HepG2 (cell line): ENCODE data around the gene ZSCAN2. TPM values are rescaled to one million over a fixed set of nuclear protein-coding genes. Genes with fewer than 3 reads are reported as not detected.

Experiments
- ATAC-seq: fragments of 200-7000 bp; cut with Tn5 transposase; 3 replicates; pipeline ENCODE4 v1.9.1; 2020; ENCODE audit warnings: mild to moderate bottlenecking, moderate library complexity
- BruUV-seq: library from RNA; stranded (reverse); fragments of 400-500 nt; replicated peaks from 2 replicates; lab custom pipeline; 2021; lab: Mats Ljungman, UMichigan
- CTCF ChIA-PET: fragments of 300-600 bp; formaldehyde crosslinking; extraction: SDS; loops from one replicate; lab custom pipeline; 2021; ENCODE audit warnings: low total read pairs, inconsistent platforms, low intra/inter-chr PET ratio; lab: Yijun Ruan, JAX
- POLR2A ChIA-PET: fragments of 350-600 bp; sonication (Branson Sonifier 250); formaldehyde crosslinking; loops from one replicate; lab custom pipeline; 2020; ENCODE audit warnings: antibody characterized with exemption, inconsistent platforms; lab: Yijun Ruan, JAX
- DNase-seq: peaks from one replicate; pipeline ENCODE4 v3.0.0-alpha.2; 2015; ENCODE audit warnings: low spot score
- FAIRE-seq: peaks from 3 replicates; lab custom pipeline; 2011; peaks lifted over from hg19 to GRCh38; lab: Jason Lieb, UNC
- H2AFZ ChIP-seq: one replicate; pipeline ENCODE4 v1.6.1; 2011; ENCODE audit warnings: low read length, inconsistent platforms
- H3K27ac ChIP-seq: fragments of 300-600 bp; 3 replicates; pipeline ENCODE4 v1.8.0; 2011; ENCODE audit warnings: mixed run types, mild to moderate bottlenecking, mixed read lengths, low read length, inconsistent platforms; ENCODE audit not compliant: insufficient read depth; ENCODE audit errors: extremely low read length
- H3K27me3 ChIP-seq, 2 experiments: fragments of 200-600 bp in 1 of 2; 2 replicates in 1 of 2; 3 replicates in 1 of 2; pipeline versions ENCODE4 v1.6.0 to v1.8.0; 2011; ENCODE audit warnings: low read length in 2 of 2, mild to moderate bottlenecking in 2 of 2, moderate library complexity in 2 of 2, inconsistent platforms in 1 of 2; ENCODE audit not compliant: insufficient read depth in 2 of 2, control insufficient read depth in 1 of 2
- H3K36me3 ChIP-seq, 2 experiments: fragments of 200-600 bp in 1 of 2; replicated peaks in 1 of 2; 2 replicates in 1 of 2; 3 replicates in 1 of 2; pipeline versions ENCODE4 v1.5.1 to v1.8.0; 2011; ENCODE audit warnings: low read length in 2 of 2, inconsistent platforms in 1 of 2; ENCODE audit not compliant: insufficient read depth in 2 of 2, control insufficient read depth in 1 of 2
- H3K4me1 ChIP-seq: 2 replicates; pipeline ENCODE4 v1.5.1; 2012; ENCODE audit warnings: low read length, inconsistent platforms; ENCODE audit not compliant: insufficient read depth
- H3K4me2 ChIP-seq: 2 replicates; pipeline ENCODE4 v1.6.0; 2011; ENCODE audit warnings: low read depth, low read length, inconsistent platforms
- H3K4me3 ChIP-seq, 3 experiments: fragments of 200-600 bp in 1 of 3; sonication (generic), shearing (Covaris generic) in 1 of 3; replicated peaks in 1 of 3; 2 replicates each; pipeline ENCODE4 v1.5.1; 2011 to 2016; ENCODE audit warnings: low read length in 3 of 3, inconsistent platforms in 2 of 3, low read depth in 2 of 3, mild to moderate bottlenecking in 2 of 3, control low read depth in 1 of 3, mixed read lengths in 1 of 3; ENCODE audit not compliant: insufficient read depth in 1 of 3
- H3K79me2 ChIP-seq: one replicate; pipeline ENCODE4 v1.6.1; 2011; ENCODE audit warnings: low read length, inconsistent platforms; ENCODE audit not compliant: insufficient read depth
- H3K9ac ChIP-seq: 2 replicates; pipeline ENCODE4 v1.6.0; 2011; ENCODE audit warnings: mild to moderate bottlenecking, low read depth, low read length, inconsistent platforms; ENCODE audit not compliant: insufficient read depth
- H3K9me3 ChIP-seq: 2 replicates; pipeline ENCODE4 v1.5.1; 2012; ENCODE audit warnings: mild to moderate bottlenecking, low read length
- H4K20me1 ChIP-seq: 2 replicates; pipeline ENCODE4 v1.6.0; 2011; ENCODE audit warnings: inconsistent platforms, mild to moderate bottlenecking, low read length, moderate library complexity; ENCODE audit not compliant: insufficient read depth
- ARHGAP35 ChIP-seq: sonication (generic); formaldehyde crosslinking; IDR thresholded peaks from 2 replicates; pipeline ENCODE4 v1.9.0; 2022; ENCODE audit warnings: mild to moderate bottlenecking, inconsistent platforms, moderate library complexity, missing genetic modification reagents, borderline replicate concordance
- KMT2A ChIP-seq: sonication (generic); formaldehyde crosslinking; IDR thresholded peaks from 2 replicates; pipeline ENCODE4 v1.4.0; 2020; ENCODE audit warnings: missing genetic modification reagents
- THAP7 ChIP-seq: sonication (generic); formaldehyde crosslinking; IDR thresholded peaks from 2 replicates; pipeline ENCODE4 v1.8.1; 2023; ENCODE audit warnings: mild to moderate bottlenecking, missing genetic modification reagents
- ZNF337 ChIP-seq: sonication (generic); formaldehyde crosslinking; IDR thresholded peaks from 2 replicates; pipeline ENCODE4 v1.5.1; 2020; ENCODE audit warnings: missing genetic modification reagents, low read depth, mild to moderate bottlenecking, borderline replicate concordance
- ZNF709 ChIP-seq: sonication (generic); formaldehyde crosslinking; IDR thresholded peaks from 2 replicates; pipeline ENCODE4 v1.5.0; 2020; ENCODE audit warnings: mild to moderate bottlenecking, missing genetic modification reagents
- WGBS: methylation state at CpG from one replicate; pipeline ENCODE4 v1.1.6; 2017; ENCODE audit warnings: low lambda C conversion rate; 5-methylcytosine and 5-hydroxymethylcytosine counted together
- in situ Hi-C: cut with HindIII; loops from 2 replicates; pipeline ENCODE4 v1.10.0; 2017; ENCODE audit warnings: low pct_unique_long_range_greater_than_20kb; ENCODE audit not compliant: extremely low pct_ligation_motif_present
- intact Hi-C: fragments of 100-400 bp; cut with micrococcal nuclease; formaldehyde crosslinking; loops from one replicate; pipeline ENCODE4 v1.10.0; 2022; ENCODE audit not compliant: unreplicated experiment
- polyA plus RNA-seq, 8 experiments: library from polyadenylated mRNA; depleted of rRNA in 3 of 8; stranded (reverse) in 7 of 8; unstranded in 1 of 8; fragments of >200 nt; fragmentation: Illumina TruSeq in 4 of 8; extraction: Trizol in 4 of 8; gene quantifications; 2 replicates each; pipeline versions ENCODE4 v1.2.1 to v1.2.3, GENCODE V29; 2011 to 2016; ENCODE audit warnings: low read depth in 4 of 8, missing spikeins in 1 of 8, mixed read lengths in 1 of 8; ENCODE audit not compliant: insufficient read depth in 1 of 8
- total RNA-seq, 5 experiments: library from RNA; depleted of rRNA; stranded (reverse); fragments of >200 nt; fragmentation: Illumina TruSeq; extraction: Trizol; gene quantifications; 2 replicates each; pipeline ENCODE4 v1.2.3, GENCODE V29; 2016; ENCODE audit warnings: low read depth in 1 of 5

ZSCAN2 gene
- total and polyA plus RNA-seq, 2 of the 13 experiments (the other 11 are each of a cell fraction or from before 2014, with no cell fraction given), result 11.4 to 21.5 TPM

- no peaks in the 10 kb centered on the region; a peak in 1 of 5 replicates for H3K27me3 ChIP-seq
- peaks cover 57% of the 10 kb centered on the region for H3K4me1 ChIP-seq
- no TSS peak for BruUV-seq
- POLR2A ChIA-PET, result interaction anchor here (1.1 to 2.6 kb wide), 3 partner anchors 26 to 57 kb away, joined by 4 to 11 read pairs (median 9); partner anchors contain the start of gene ZSCAN2
- 77% methylated on average over 4 of the region's 17 CpGs for WGBS
- no peak for FAIRE-seq
- no peak overlapping the region for H2AFZ ChIP-seq
- H3K4me2 ChIP-seq, result peak overlapping the region; percentile 87
- no peak for ATAC-seq
- no peaks in the 10 kb centered on the region; a peak in 1 of 5 replicates for H3K36me3 ChIP-seq
- H3K9ac ChIP-seq, result peak overlapping the region; percentile 71
- intact Hi-C loops (loop anchor here (1.0 to 10.0 kb wide), 5 partner anchors 58 to 271 kb away; partner anchors contain the start of genes ALPK3 and SEC11A), in situ Hi-C loops (loop anchor here (5.0 to 10.0 kb wide), 2 partner anchors 70 to 267 kb away; no protein-coding TSS in a partner anchor)
- H3K4me3 ChIP-seq, result peak overlapping the region; percentile 52 to 75 (median 56)
- no peaks in the 10 kb centered on the region for H3K9me3 ChIP-seq
- peak overlapping the region; percentile 78 for H3K27ac ChIP-seq
- H4K20me1 ChIP-seq, result no peaks in the 10 kb centered on the region
- CTCF ChIA-PET, result interaction anchor here (1.2 to 2.4 kb wide), 2 partner anchors 58 to 70 kb away, joined by 4 to 34 read pairs; partner anchors contain the start of gene ZSCAN2
- TF ChIP-seq ZNF709 (0 out of 2 replicates have a peak, but pooled peaks have one; percentile 38), KMT2A (CRISPR knock-in tag) (0 out of 2 replicates have a peak, but pooled peaks have one; percentile 17), ZNF337 (CRISPR knock-in tag) (no peak), ARHGAP35 (CRISPR knock-in tag) (peak; percentile 58; the same call in 1 of the 2 replicates), THAP7 (CRISPR knock-in tag) (0 out of 2 replicates have a peak, but pooled peaks have one; percentile 73)
- H3K79me2 ChIP-seq, result peaks cover 11% of the 10 kb centered on the region
- no peak for DNase-seq
Measured at GRCh38 chr15:84657748-84658079, 56.9 kb downstream of the ZSCAN2 start.
